ENCODE data around the gene RIMS3.

The RIMS3 gene

GRCh38 chr1:40694353-40694874 lies 28.9 kb upstream of the RIMS3 start:
- no peak overlapping the region for H3K4me3 ChIP-seq (ENCODE audit: low read depth, low read length)
- TF ChIP-seq MYC (IDR thresholded peaks at IDR 0.05; ENCODE audit: low read depth, low read length) (no peak), MAX (IDR thresholded peaks at IDR 0.05; ENCODE audit: low read depth, low read length) (no peak), CTCF (IDR thresholded peaks at IDR 0.05; ENCODE audit: low read depth, low read length) (no peak), POLR2A (IDR thresholded peaks at IDR 0.05; ENCODE audit: extremely low read depth, insufficient read length) (no peak)

DNA sequence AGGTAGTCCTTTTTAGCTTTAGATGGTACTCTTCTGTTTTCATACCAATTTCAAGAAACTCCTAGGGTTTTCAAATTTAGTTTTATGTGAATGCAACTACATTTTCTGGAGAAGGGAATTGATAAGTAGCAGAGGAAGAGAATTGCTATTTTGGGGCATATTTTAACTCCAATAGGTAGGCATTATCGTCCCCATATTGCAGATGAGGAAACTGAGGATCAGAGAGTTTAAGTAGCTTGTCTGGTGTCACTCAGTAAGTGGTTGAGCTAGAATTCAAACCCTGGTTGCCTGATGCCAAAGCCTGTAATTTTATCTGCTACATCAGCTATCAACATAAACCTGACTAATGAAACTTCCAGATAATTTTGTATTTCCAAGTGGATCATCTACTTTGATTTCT lies 27.9 kb upstream of the RIMS3 start:
- no peak for DNase-seq (ENCODE audit: low read depth)
- H3K4me3 ChIP-seq (ENCODE audit: low read depth, low read length): peak overlapping the region; percentile 90
- TF ChIP-seq MYC (IDR thresholded peaks at IDR 0.05; ENCODE audit: low read depth, low read length): no peak
- TF ChIP-seq MAX (IDR thresholded peaks at IDR 0.05; ENCODE audit: low read depth, low read length): no peak
- no peak for TF ChIP-seq CTCF (IDR thresholded peaks at IDR 0.05; ENCODE audit: low read depth, low read length)
- TF ChIP-seq POLR2A (IDR thresholded peaks at IDR 0.05; ENCODE audit: extremely low read depth, insufficient read length): no peak

More at GRCh38 chr1:40694353-40694874, 28.9 kb upstream of the RIMS3 start:
- DNase-seq (ENCODE audit: low read depth): no peak

DNA sequence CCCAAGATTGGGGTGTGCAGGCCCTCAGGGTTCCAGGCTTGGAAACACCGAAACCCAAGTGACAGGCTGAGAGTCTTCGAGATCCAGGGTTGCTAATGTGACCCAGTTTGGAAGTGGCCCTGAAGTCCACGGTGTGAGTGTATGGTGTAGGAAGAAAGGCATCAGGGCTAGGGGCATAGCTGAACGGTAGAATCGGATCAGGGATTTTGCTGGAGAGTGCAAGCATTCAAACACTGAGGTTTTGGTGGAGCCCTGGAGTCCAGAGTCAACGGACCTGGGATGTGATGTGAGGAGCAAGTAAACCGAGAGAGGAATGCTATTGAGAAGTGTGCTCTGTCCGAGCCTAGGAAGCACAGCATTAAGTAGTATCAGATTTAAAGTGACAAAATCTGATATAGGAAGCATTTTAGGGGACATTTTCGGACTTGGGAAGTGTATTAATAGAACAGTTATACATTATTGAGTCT lies 27.0 kb upstream of the RIMS3 start:
- DNase-seq (ENCODE audit: low read depth): no peak

DNA sequence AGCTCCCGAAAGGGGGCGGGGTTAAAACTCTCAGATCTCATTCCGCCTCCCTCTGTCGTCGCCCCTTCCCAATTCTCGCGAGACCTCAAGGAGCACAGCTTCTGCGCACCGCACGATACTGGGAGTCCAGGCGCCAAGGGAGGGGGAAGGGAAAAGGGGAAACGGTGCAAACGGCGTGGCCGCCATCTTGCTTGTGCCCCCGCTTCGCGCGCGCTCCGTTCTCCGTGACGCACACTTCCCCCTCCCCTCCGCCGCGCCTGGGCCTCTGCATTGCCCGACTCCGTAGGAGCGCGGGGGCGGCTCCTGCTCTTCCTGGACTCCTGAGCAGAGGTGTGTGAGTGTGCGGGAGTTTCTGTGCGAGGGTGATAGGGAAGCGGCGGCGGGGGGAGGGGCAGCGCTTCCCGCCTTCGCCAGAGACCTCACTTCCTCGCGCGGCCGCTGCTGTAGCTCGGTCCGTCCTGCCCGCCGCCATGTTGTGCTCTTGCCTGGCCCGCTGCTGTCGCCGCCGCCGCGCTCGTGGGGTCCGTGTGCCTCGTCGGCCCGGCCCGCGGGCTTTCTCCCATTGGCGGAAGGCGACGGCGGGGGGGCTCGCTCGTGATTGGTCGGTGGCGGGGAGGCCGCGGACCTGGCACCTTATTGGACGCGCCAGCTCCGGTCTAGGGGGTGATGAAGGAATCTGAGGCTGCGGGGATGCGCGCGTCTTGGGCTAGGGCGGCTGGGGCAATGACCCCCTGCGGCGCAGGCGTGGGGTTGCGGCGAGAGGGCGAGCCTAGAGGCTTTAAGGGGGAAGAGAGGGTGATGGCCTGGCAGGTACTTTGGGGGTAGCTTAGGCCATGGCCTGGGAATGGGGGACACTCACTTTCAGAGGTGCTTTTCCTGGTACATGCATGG lies 26.3 kb upstream of the RIMS3 start, which contains the start of gene NFYC:
NFYC (plus strand) TSS at position 167 of the 891 bp plus-strand sequence. CDS start 47,140 bp downstream, outside the sequence.
- peak; percentile 98 for DNase-seq (ENCODE audit: low read depth)
- TF ChIP-seq MAX (IDR thresholded peaks at IDR 0.05; ENCODE audit: low read depth, low read length) (peak; percentile 90), POLR2A (IDR thresholded peaks at IDR 0.05; ENCODE audit: extremely low read depth, insufficient read length) (peak; percentile 92), MYC (IDR thresholded peaks at IDR 0.05; ENCODE audit: low read depth, low read length) (peak; percentile 94), CTCF (IDR thresholded peaks at IDR 0.05; ENCODE audit: low read depth, low read length) (no peak)
- H3K4me3 ChIP-seq (ENCODE audit: low read depth, low read length): peak within 1 kb of the TSS; percentile 98

More for the DNA sequence above, 27.0 kb upstream of the RIMS3 start:
- no peak for TF ChIP-seq POLR2A (IDR thresholded peaks at IDR 0.05; ENCODE audit: extremely low read depth, insufficient read length)
- no peak for TF ChIP-seq MAX (IDR thresholded peaks at IDR 0.05; ENCODE audit: low read depth, low read length)
- TF ChIP-seq MYC (IDR thresholded peaks at IDR 0.05; ENCODE audit: low read depth, low read length): no peak
- TF ChIP-seq CTCF (IDR thresholded peaks at IDR 0.05; ENCODE audit: low read depth, low read length): no peak
- H3K4me3 ChIP-seq (ENCODE audit: low read depth, low read length): peak overlapping the region; percentile 90

- TF ChIP-seq POLR2A (IDR thresholded peaks at IDR 0.05; ENCODE audit: extremely low read depth, insufficient read length) (peak; percentile 71), MAX (IDR thresholded peaks at IDR 0.05; ENCODE audit: low read depth, low read length) (no peak)
- no peak for DNase-seq (ENCODE audit: low read depth)
- peak overlapping the region; percentile 98 for H3K4me3 ChIP-seq (ENCODE audit: low read depth, low read length)
These were observed 25.5 kb upstream of the RIMS3 start for GRCh38 chr1:40690771-40691537.

Data from NB4 (cell line).